Endothelial cell of umbilical vein (primary cell): ENCODE measurements around the gene ACP4. TPM values are rescaled to one million over a fixed set of nuclear protein-coding genes. Genes with fewer than 3 reads are reported as not detected.

ENCODE experiments used
- BruUV-seq: library from RNA; stranded (reverse); fragments of 400-500 nt; replicated peaks from 2 replicates; lab custom pipeline; 2021; lab: Mats Ljungman, UMichigan
- CTCF ChIA-PET: fragments of 300-600, 350-600 bp; sonication (Branson Sonifier 250); formaldehyde crosslinking; loops from one replicate; lab custom pipeline; 2021; ENCODE audit warnings: antibody characterized with exemption, inconsistent platforms; lab: Charles Lee
- POLR2A ChIA-PET: fragments of 300-600, 350-600 bp; sonication (Branson Sonifier 250); formaldehyde crosslinking; loops from one replicate; lab custom pipeline; 2021; ENCODE audit warnings: antibody characterized with exemption, inconsistent platforms; lab: Charles Lee
- DNase-seq: peaks from one replicate; pipeline ENCODE4 v3.0.0-alpha.2; 2011; ENCODE audit warnings: low read depth, low spot score
- FAIRE-seq: peaks from 2 replicates; lab custom pipeline; 2011; peaks lifted over from hg19 to GRCh38; lab: Jason Lieb, UNC
- H2AFZ ChIP-seq: 2 replicates; pipeline ENCODE4 v1.6.0; 2012; ENCODE audit warnings: low read depth, low read length, control low read depth, inconsistent platforms
- H3K27ac ChIP-seq: 2 replicates; pipeline ENCODE4 v1.5.1; 2011; ENCODE audit warnings: low read depth, mild to moderate bottlenecking, control low read depth, low read length, moderate library complexity; ENCODE audit not compliant: insufficient read depth
- H3K27me3 ChIP-seq, 2 experiments: 2 replicates each; pipeline versions ENCODE4 v1.6.0 to v1.6.1; 2011; ENCODE audit warnings: low read length in 2 of 2, mixed read lengths in 1 of 2; ENCODE audit not compliant: control insufficient read depth in 2 of 2, insufficient read depth in 2 of 2
- H3K36me3 ChIP-seq, 2 experiments: 2 replicates in 1 of 2; 3 replicates in 1 of 2; pipeline ENCODE4 v1.5.1; 2011; ENCODE audit warnings: low read length in 2 of 2, mild to moderate bottlenecking in 1 of 2, moderate library complexity in 1 of 2; ENCODE audit not compliant: control insufficient read depth in 2 of 2, insufficient read depth in 2 of 2; ENCODE audit errors: extremely low read depth in 1 of 2
- H3K4me1 ChIP-seq: 3 replicates; pipeline ENCODE4 v1.5.1; 2011; ENCODE audit warnings: mild to moderate bottlenecking, low read length; ENCODE audit not compliant: control insufficient read depth, insufficient read depth; ENCODE audit errors: extremely low read depth
- H3K4me2 ChIP-seq: 2 replicates; pipeline ENCODE4 v1.6.1; 2011; ENCODE audit warnings: low read length, control low read depth, mixed read lengths; ENCODE audit not compliant: insufficient read depth
- H3K4me3 ChIP-seq, 3 experiments: fragments of 200-600 bp in 1 of 3; sonication (generic), shearing (Covaris generic) in 1 of 3; replicated peaks in 1 of 3; 2 replicates each; pipeline ENCODE4 v1.5.1; 2011 to 2016; ENCODE audit warnings: control low read depth in 3 of 3, low read length in 3 of 3, mild to moderate bottlenecking in 2 of 3, inconsistent platforms in 1 of 3, low read depth in 1 of 3, moderate library complexity in 1 of 3; ENCODE audit not compliant: insufficient read depth in 1 of 3
- H3K79me2 ChIP-seq: 2 replicates; pipeline ENCODE4 v1.6.0; 2012; ENCODE audit warnings: low read length, inconsistent platforms; ENCODE audit not compliant: control insufficient read depth, insufficient read depth
- H3K9ac ChIP-seq: replicated peaks from 2 replicates; pipeline ENCODE3; 2011; ENCODE audit warnings: low read length, control low read depth; ENCODE audit not compliant: insufficient read depth; ENCODE audit errors: extremely low read depth
- H3K9me1 ChIP-seq: replicated peaks from 3 replicates; pipeline ENCODE4 v1.6.0; 2011; ENCODE audit warnings: mild to moderate bottlenecking, low read length; ENCODE audit not compliant: control insufficient read depth, insufficient read depth; ENCODE audit errors: extremely low read depth
- H3K9me3 ChIP-seq: replicated peaks from 2 replicates; pipeline ENCODE4 v1.5.1; 2012; ENCODE audit warnings: low read length, inconsistent platforms; ENCODE audit not compliant: control insufficient read depth, insufficient read depth
- H4K20me1 ChIP-seq: replicated peaks from 2 replicates; pipeline ENCODE3; 2011; ENCODE audit warnings: mild to moderate bottlenecking, low read length; ENCODE audit not compliant: control insufficient read depth, insufficient read depth; ENCODE audit errors: extremely low read depth
- CTCF ChIP-seq, 2 donors: IDR thresholded peaks; 1 replicate in 1 of 2; 2 replicates in 1 of 2; pipeline ENCODE4 v1.5.1; 2011; ENCODE audit warnings: low read length in 2 of 2, mild to moderate bottlenecking in 2 of 2, moderate library complexity in 2 of 2, control low read depth in 1 of 2, inconsistent platforms in 1 of 2, low read depth in 1 of 2; ENCODE audit not compliant: insufficient read depth in 1 of 2; ENCODE audit errors: extremely low read depth in 1 of 2
- EZH2 ChIP-seq: IDR thresholded peaks from 2 replicates; pipeline ENCODE4 v1.6.1; 2012; ENCODE audit warnings: borderline replicate concordance, low read depth, mild to moderate bottlenecking, moderate library complexity, low read length, inconsistent platforms; ENCODE audit not compliant: severe bottlenecking
- FOS ChIP-seq: IDR thresholded peaks from 2 replicates; pipeline ENCODE4 v1.6.1; 2011; ENCODE audit warnings: mild to moderate bottlenecking, low read length, moderate library complexity, borderline replicate concordance; ENCODE audit not compliant: insufficient read depth
- GATA2 ChIP-seq: IDR thresholded peaks from 2 replicates; pipeline ENCODE4 v1.7.0; 2011; ENCODE audit warnings: low read depth, mild to moderate bottlenecking, moderate library complexity, mixed read lengths, low read length; ENCODE audit not compliant: insufficient read length, insufficient read depth
- JUN ChIP-seq: IDR thresholded peaks from 2 replicates; pipeline ENCODE4 v1.6.1; 2011; ENCODE audit warnings: borderline replicate concordance, low read depth; ENCODE audit not compliant: insufficient read length, insufficient read depth
- MAX ChIP-seq: IDR thresholded peaks from 2 replicates; pipeline ENCODE4 v1.6.1; 2011; ENCODE audit not compliant: insufficient read depth, insufficient read length
- MYC ChIP-seq: IDR thresholded peaks from one replicate; pipeline ENCODE4 v1.6.1; 2011; ENCODE audit warnings: mild to moderate bottlenecking, low read depth, low read length
- POLR2A ChIP-seq: IDR thresholded peaks from 2 replicates; pipeline ENCODE4 v1.6.1; 2012; ENCODE audit warnings: low read depth, mild to moderate bottlenecking, control low read depth, low read length
- POLR2AphosphoS5 ChIP-seq: IDR thresholded peaks from 2 replicates; pipeline ENCODE4 v1.6.1; 2012; ENCODE audit warnings: low read depth, mild to moderate bottlenecking, control low read depth, low read length, moderate library complexity; ENCODE audit not compliant: insufficient read depth
- dilution Hi-C: fragments of 300-500 bp; cut with MboI; formaldehyde crosslinking; loops from one replicate; pipeline ENCODE4 v1.15.0; 2019; ENCODE audit warnings: low sequenced_read_pairs; ENCODE audit not compliant: extremely low pct_ligation_motif_present
- intact Hi-C: fragments of 100-400 bp; cut with micrococcal nuclease; formaldehyde crosslinking; loops from one replicate; pipeline ENCODE4 v1.10.0; 2022
- polyA plus RNA-seq, 4 experiments: library from polyadenylated mRNA; depleted of rRNA in 3 of 4; stranded (reverse) in 3 of 4; unstranded in 1 of 4; fragments of >200 nt; gene quantifications; 2 replicates each; pipeline versions ENCODE4 v1.2.1 to v1.2.3, GENCODE V29; 2011 to 2012; ENCODE audit warnings: missing spikeins in 1 of 4
- total RNA-seq: library from RNA; stranded (reverse); gene quantifications from 2 replicates; pipeline ENCODE4 v1.2.3, GENCODE V29; 2021

Gene ACP4
- total and polyA plus RNA-seq, 2 donors (not counting 3 experiments of a cell fraction or from before 2014, with no cell fraction given) = not detected

GRCh38 chr19:50826492-50827240 is 36.5 kb downstream of the ACP4 start:
- BruUV-seq = no TSS peak
- Histone ChIP-seq H3K27me3 (no peaks in the 10 kb centered on the region), H3K4me2 (no peak overlapping the region), H3K4me1 (no peaks in the 10 kb centered on the region), H3K36me3 (no peaks in the 10 kb centered on the region), H3K9ac (no peak overlapping the region), H3K9me3 (no peaks in the 10 kb centered on the region), H3K79me2 (no peaks in the 10 kb centered on the region), H3K27ac (no peak overlapping the region), H3K4me3 (no peak overlapping the region), H2AFZ (no peak overlapping the region), H3K9me1 (no peaks in the 10 kb centered on the region), H4K20me1 (no peaks in the 10 kb centered on the region)
- POLR2A ChIA-PET = no interaction called here
- intact Hi-C loops = no loop called here
- dilution Hi-C loops = no loop called here
- CTCF ChIA-PET = no interaction called here
- FAIRE-seq (no peak), DNase-seq (no peak)
- TF ChIP-seq CTCF (IDR thresholded peaks at IDR 0.05; ENCODE audit: extremely low read depth in 1 of 2, insufficient read depth in 1 of 2, low read depth in 1 of 2, low read length in 2 of 2) = no peak
- no peak for TF ChIP-seq POLR2A
- no peak for TF ChIP-seq POLR2AphosphoS5
- TF ChIP-seq MAX = no peak

GRCh38 chr19:50827476-50827875 is 37.3 kb downstream of the ACP4 start:
- Histone ChIP-seq H3K9me3 (no peaks in the 10 kb centered on the region), H3K4me1 (no peaks in the 10 kb centered on the region), H3K27ac (no peak overlapping the region), H2AFZ (no peak overlapping the region), H4K20me1 (no peaks in the 10 kb centered on the region), H3K36me3 (no peaks in the 10 kb centered on the region), H3K4me2 (no peak overlapping the region), H3K9me1 (no peaks in the 10 kb centered on the region), H3K4me3 (no peak overlapping the region), H3K9ac (no peak overlapping the region), H3K79me2 (no peaks in the 10 kb centered on the region), H3K27me3 (no peaks in the 10 kb centered on the region)
- dilution Hi-C loops = no loop called here
- no TSS peak for BruUV-seq
- intact Hi-C loops = no loop called here
- DNase-seq = no peak
- POLR2A ChIA-PET = no interaction called here
- CTCF ChIA-PET = no interaction called here
- no peak for TF ChIP-seq GATA2
- no peak for TF ChIP-seq FOS
- no peak for TF ChIP-seq POLR2AphosphoS5
- no peak for TF ChIP-seq EZH2
- TF ChIP-seq JUN = no peak
- TF ChIP-seq CTCF (IDR thresholded peaks at IDR 0.05; ENCODE audit: extremely low read depth in 1 of 2, insufficient read depth in 1 of 2, low read depth in 1 of 2, low read length in 2 of 2) = no peak
- TF ChIP-seq MAX = no peak
- TF ChIP-seq POLR2A = no peak
- no peak for TF ChIP-seq MYC
- FAIRE-seq = no peak
